SU-DHL-6 (cell line): ENCODE results near the gene ZNHIT2.

Experiments
- EZH2phosphoT487 ChIP-seq: fragments of 200-600 bp; sonication (generic), shearing (Covaris generic); conservative IDR thresholded peaks from 2 replicates; pipeline ENCODE4 v1.6.1; 2018; ENCODE audit warnings: mild to moderate bottlenecking, antibody characterized with exemption, low read length, moderate library complexity, mixed read lengths
- TF ChIP-seq, protein P1 (sequence below): fragments of 200-600 bp; sonication (generic); IDR thresholded peaks from one replicate; pipeline ENCODE4 v1.5.1; 2017; ENCODE audit warnings: antibody characterized with exemption, mild to moderate bottlenecking, low read length, moderate library complexity; ENCODE audit not compliant: insufficient read depth, poor library complexity, severe bottlenecking

DNA sequence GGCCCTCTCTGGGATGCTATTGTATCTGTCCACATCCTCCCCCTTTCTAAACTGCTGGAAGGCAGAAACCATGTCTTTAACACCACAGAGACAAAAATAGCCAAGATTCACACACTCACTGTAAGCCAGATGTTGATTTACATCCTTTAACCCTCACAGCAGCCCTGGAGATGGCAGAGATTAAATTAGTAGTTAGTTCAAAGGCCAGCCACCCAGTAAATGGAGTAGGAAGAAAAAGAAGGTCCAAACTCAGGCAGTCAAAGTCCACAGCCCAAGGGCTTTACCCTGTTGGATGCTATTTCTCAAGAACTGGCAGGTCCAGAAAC, 2.1 kb upstream of the ZNHIT2 start:
- TF ChIP-seq, protein P1, sequence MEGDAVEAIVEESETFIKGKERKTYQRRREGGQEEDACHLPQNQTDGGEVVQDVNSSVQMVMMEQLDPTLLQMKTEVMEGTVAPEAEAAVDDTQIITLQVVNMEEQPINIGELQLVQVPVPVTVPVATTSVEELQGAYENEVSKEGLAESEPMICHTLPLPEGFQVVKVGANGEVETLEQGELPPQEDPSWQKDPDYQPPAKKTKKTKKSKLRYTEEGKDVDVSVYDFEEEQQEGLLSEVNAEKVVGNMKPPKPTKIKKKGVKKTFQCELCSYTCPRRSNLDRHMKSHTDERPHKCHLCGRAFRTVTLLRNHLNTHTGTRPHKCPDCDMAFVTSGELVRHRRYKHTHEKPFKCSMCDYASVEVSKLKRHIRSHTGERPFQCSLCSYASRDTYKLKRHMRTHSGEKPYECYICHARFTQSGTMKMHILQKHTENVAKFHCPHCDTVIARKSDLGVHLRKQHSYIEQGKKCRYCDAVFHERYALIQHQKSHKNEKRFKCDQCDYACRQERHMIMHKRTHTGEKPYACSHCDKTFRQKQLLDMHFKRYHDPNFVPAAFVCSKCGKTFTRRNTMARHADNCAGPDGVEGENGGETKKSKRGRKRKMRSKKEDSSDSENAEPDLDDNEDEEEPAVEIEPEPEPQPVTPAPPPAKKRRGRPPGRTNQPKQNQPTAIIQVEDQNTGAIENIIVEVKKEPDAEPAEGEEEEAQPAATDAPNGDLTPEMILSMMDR: no peak
- TF ChIP-seq EZH2phosphoT487: no peak
